Left renal cortex interstitium (tissue), 4 donors: Measurements from ENCODE around the gene IER2. TPM values are rescaled to one million over a fixed set of nuclear protein-coding genes. Genes with fewer than 3 reads are reported as not detected.
"Not testable (repeated sequence)": the region's sequence is repeated elsewhere in the genome, so short reads cannot be mapped to it uniquely, and the experiment has no call there.

Source experiments
- DNase-seq, 4 donors: peaks; one replicate each; pipeline ENCODE4 v3.0.0-alpha.2; 2013; ENCODE audit warnings: low read depth in 4 of 4, low spot score in 2 of 4, missing footprints in 1 of 4
- polyA plus RNA-seq, 4 donors: library from polyadenylated mRNA; unstranded; fragments of 120-200 nt; gene quantifications; one replicate each; pipeline ENCODE4 v1.2.1, GENCODE V29; 2013; ENCODE audit not compliant: insufficient read length in 4 of 4

Gene IER2
- polyA plus RNA-seq, 4 donors = 55.3 to 160 (median 80.0) TPM

DNA sequence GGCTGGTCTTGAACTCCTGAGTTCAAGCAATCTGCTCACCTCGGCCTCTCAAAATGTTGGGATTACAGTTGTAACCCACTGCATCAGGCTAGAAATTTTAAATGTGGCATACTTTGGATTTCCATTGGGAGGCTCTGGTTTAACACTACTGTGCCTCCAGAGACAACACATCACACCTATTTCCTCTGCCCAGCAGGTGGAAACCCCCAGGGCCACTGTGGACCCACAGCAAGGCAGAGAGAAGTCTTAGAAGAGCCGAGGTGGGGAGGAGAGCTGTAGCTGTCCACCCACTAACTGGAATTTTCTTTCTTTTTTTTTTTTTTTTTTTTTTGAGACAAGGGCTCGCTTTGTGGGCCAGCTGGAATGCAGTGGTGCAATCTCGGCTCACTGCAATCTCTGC is 39.4 kb downstream of the IER2 start:
- DNase-seq = no peak

DNA sequence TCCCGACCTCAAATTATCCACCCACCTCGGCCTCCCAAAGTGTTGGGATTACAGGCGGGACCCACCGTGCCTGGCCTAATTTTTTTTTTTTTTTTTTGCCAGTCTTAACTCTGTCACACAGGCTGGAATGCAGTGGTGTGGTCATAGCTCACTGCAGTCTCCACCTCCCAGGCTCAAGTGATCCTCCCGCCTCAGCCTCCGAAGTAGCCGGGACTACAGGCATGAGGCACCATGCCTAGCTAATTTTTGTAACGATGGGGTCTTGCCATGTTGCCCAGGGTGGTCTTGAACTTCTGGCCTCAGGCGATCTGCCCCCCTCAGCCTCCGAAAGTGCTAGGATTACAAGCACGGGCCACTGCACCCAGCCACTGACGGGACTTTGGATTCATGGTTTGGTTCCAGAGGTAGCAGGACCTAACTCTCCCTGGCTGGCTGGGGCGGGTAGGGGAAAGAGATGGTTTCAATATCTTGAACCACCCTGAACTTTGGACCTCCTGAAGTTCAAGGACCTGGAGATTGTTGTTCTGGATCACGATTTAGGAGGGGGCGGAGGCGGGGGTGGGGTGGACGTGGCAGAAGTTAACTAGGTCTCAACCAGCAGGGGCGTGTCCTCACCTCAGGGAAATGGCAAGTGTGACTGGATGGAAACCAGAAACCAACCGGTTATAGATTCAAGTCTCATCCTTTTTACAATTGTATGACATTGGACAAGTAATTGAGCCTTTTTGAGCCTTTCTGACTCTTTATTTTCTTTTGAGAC is 40.8 kb downstream of the IER2 start:
- DNase-seq = no peak

- DNase-seq = no peak
Measured at GRCh38 chr19:13195678-13196077, 45.5 kb downstream of the IER2 start.

GRCh38 chr19:13198634-13199033 is 48.4 kb downstream of the IER2 start:
- DNase-seq = no peak

- DNase-seq = not testable (repeated sequence)
Measured at GRCh38 chr19:13202112-13202511, 51.9 kb downstream of the IER2 start.

Other genes starting within 250 kb of the IER2 start
- 1 to 10 TPM; 2.2 to 4.7 (median 3.3) TPM for gene SYCE2, start 231.1 kb upstream of the IER2 start, polyA plus RNA-seq
- 10 to 100 TPM; 41.7 to 67.4 (median 55.2) TPM for gene FARSA, start 216.7 kb upstream of the IER2 start, polyA plus RNA-seq
- gene CALR, start 211.8 kb upstream of the IER2 start, polyA plus RNA-seq = 100 to 1,000 TPM; 819 to 974 (median 899) TPM
- gene RAD23A, start 204.5 kb upstream of the IER2 start, polyA plus RNA-seq = 100 to 1,000 TPM in 1 of 4 donors, 10 to 100 TPM in 3; 61.9 to 102 (median 87.3) TPM
- gene GADD45GIP1, start 193.2 kb upstream of the IER2 start, polyA plus RNA-seq = 10 to 100 TPM; 29.9 to 54.1 (median 39.2) TPM
- gene DAND5, start 180.8 kb upstream of the IER2 start, polyA plus RNA-seq = under 1 TPM in 3 of 4 donors, not detected in 1; 0.08 to 0.28 (median 0.13) TPM
- gene NFIX, start 154.9 kb upstream of the IER2 start, polyA plus RNA-seq = 10 to 100 TPM; 15.3 to 27.6 (median 20.0) TPM
- gene LYL1, start 47.6 kb upstream of the IER2 start, polyA plus RNA-seq = 1 to 10 TPM; 4.4 to 8.1 (median 5.9) TPM
- 10 to 100 TPM; 28.4 to 48.0 (median 36.2) TPM for gene TRMT1, start 33.7 kb upstream of the IER2 start, polyA plus RNA-seq
- gene NACC1, start 32.1 kb upstream of the IER2 start, polyA plus RNA-seq = 10 to 100 TPM; 18.0 to 41.2 (median 32.0) TPM
- 10 to 100 TPM; 56.7 to 78.8 (median 67.2) TPM for gene STX10, start within 50 bp of the IER2 start, polyA plus RNA-seq